PC-9 (cell line): Measurements from ENCODE around the gene AUTS2.

Experiments used
- CTCF ChIP-seq: fragments of 200-600 bp; sonication (generic); conservative IDR thresholded peaks from 2 replicates; pipeline ENCODE4 v1.6.1; 2017; ENCODE audit warnings: mixed run types, antibody characterized with exemption, mild to moderate bottlenecking, moderate library complexity
- EZH2 ChIP-seq: fragments of 200-600 bp; sonication (generic); IDR thresholded peaks from 2 replicates; pipeline ENCODE4 v1.8.0; 2017; ENCODE audit warnings: antibody characterized with exemption, low read depth

GRCh38 chr7:69941077-69941651 lies 342.9 kb downstream of the AUTS2 start:
- TF ChIP-seq CTCF (no peak), EZH2 (no peak)
